Testis (tissue), 2 donors: ENCODE data around the gene TRIB2.

Source experiments
- POLR2A ChIP-seq: fragments of 450-650 bp; IDR thresholded peaks from one replicate; pipeline ENCODE4 v1.6.1; 2017; ENCODE audit warnings: antibody characterized with exemption, mild to moderate bottlenecking, moderate library complexity
- TF ChIP-seq, protein P1 (sequence below), 3 experiments: fragments of 450-650 bp in 2 of 3; fragments of 200-600 bp in 1 of 3; sonication (generic) in 1 of 3; IDR thresholded peaks; one replicate each; pipeline ENCODE4 v1.5.1; 2016 to 2019; ENCODE audit warnings: antibody characterized with exemption in 3 of 3, mild to moderate bottlenecking in 2 of 3, moderate library complexity in 1 of 3

DNA sequence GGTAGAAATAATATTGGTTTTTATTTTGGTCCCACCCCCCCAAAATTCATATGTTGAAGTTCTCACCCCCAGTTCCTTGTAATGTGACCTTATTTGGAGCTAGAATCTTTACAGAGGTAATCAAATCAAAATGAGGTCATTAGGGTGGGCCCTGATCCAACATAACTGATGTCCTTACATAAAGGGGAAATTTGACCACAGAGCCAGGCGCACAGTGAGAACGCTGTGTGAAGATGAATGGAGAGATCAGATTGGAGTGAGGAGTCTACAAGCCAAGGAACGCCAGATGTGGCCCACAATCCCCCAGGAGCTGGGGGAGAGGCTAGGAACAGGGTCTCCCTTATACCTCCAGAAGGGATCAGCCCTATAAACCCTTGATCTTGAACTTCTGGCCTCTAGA lies 31.6 kb upstream of the TRIB2 start:
- TF ChIP-seq, protein P1, sequence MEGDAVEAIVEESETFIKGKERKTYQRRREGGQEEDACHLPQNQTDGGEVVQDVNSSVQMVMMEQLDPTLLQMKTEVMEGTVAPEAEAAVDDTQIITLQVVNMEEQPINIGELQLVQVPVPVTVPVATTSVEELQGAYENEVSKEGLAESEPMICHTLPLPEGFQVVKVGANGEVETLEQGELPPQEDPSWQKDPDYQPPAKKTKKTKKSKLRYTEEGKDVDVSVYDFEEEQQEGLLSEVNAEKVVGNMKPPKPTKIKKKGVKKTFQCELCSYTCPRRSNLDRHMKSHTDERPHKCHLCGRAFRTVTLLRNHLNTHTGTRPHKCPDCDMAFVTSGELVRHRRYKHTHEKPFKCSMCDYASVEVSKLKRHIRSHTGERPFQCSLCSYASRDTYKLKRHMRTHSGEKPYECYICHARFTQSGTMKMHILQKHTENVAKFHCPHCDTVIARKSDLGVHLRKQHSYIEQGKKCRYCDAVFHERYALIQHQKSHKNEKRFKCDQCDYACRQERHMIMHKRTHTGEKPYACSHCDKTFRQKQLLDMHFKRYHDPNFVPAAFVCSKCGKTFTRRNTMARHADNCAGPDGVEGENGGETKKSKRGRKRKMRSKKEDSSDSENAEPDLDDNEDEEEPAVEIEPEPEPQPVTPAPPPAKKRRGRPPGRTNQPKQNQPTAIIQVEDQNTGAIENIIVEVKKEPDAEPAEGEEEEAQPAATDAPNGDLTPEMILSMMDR (IDR thresholded peaks at IDR 0.05): no peak
- TF ChIP-seq POLR2A: no peak
